GM12878 (cell line): ENCODE measurements around the gene PARM1. TPM values are rescaled to one million over a fixed set of nuclear protein-coding genes. Genes with fewer than 3 reads are reported as not detected.

Experiments
- ATAC-seq: fragments of 200-7000 bp; cut with Tn5 transposase; 3 replicates; pipeline ENCODE4 v1.9.1; 2020; ENCODE audit warnings: mild to moderate bottlenecking, moderate library complexity
- BruUV-seq: library from RNA; stranded (reverse); fragments of 400-500 nt; replicated peaks from 2 replicates; lab custom pipeline; 2021; lab: Mats Ljungman, UMichigan
- CTCF ChIA-PET: fragments of 300-600 bp; sonication (Branson Sonifier 250); formaldehyde crosslinking; extraction: SDS; loops from one replicate; lab custom pipeline; 2021; ENCODE audit warnings: inconsistent platforms; lab: Yijun Ruan, JAX
- POLR2A ChIA-PET: fragments of 350-600 bp; formaldehyde crosslinking; extraction: SDS; loops from one replicate; lab custom pipeline; 2021; ENCODE audit warnings: inconsistent platforms; lab: Charles Lee
- RAD21 ChIA-PET: fragments of 300-600 bp; sonication (Branson Sonifier 250); formaldehyde crosslinking; loops from one replicate; lab custom pipeline; 2023; ENCODE audit warnings: antibody characterized with exemption; ENCODE audit not compliant: unreplicated experiment; lab: Charles Lee
- SMC1A ChIA-PET: fragments of 300-600 bp; sonication (Branson Sonifier 250); formaldehyde crosslinking; loops from one replicate; lab custom pipeline; 2023; ENCODE audit not compliant: unreplicated experiment, uncharacterized antibody; lab: Charles Lee
- DNase-seq: peaks from one replicate; pipeline ENCODE4 v3.0.0-alpha.2; 2011; ENCODE audit warnings: low read depth, low spot score
- FAIRE-seq: peaks from 3 replicates; lab custom pipeline; 2011; peaks lifted over from hg19 to GRCh38; lab: Jason Lieb, UNC
- H2AFZ ChIP-seq: 2 replicates; pipeline ENCODE4 v1.6.0; 2011; ENCODE audit warnings: low read depth, low read length, control low read depth; ENCODE audit not compliant: control insufficient read depth
- H3K27ac ChIP-seq: 2 replicates; pipeline ENCODE4 v1.5.1; 2011; ENCODE audit warnings: control low read depth; ENCODE audit not compliant: control insufficient read depth, insufficient read depth
- H3K27me3 ChIP-seq, 2 experiments: replicated peaks in 1 of 2; 2 replicates each; pipeline versions ENCODE4 v1.6.0 to v1.6.1; 2011; ENCODE audit warnings: low read length in 1 of 2; ENCODE audit not compliant: control insufficient read depth in 2 of 2, insufficient read depth in 2 of 2
- H3K36me3 ChIP-seq, 2 experiments: 2 replicates each; pipeline ENCODE4 v1.5.1; 2011; ENCODE audit warnings: low read length in 1 of 2; ENCODE audit not compliant: control insufficient read depth in 2 of 2, insufficient read depth in 2 of 2
- H3K4me1 ChIP-seq: 2 replicates; pipeline ENCODE4 v1.6.1; 2011; ENCODE audit warnings: mild to moderate bottlenecking, low read length, moderate library complexity, mixed read lengths; ENCODE audit not compliant: control insufficient read depth, insufficient read depth
- H3K4me2 ChIP-seq: 2 replicates; pipeline ENCODE4 v1.6.0; 2011; ENCODE audit warnings: control low read depth; ENCODE audit not compliant: control insufficient read depth, insufficient read depth
- H3K4me3 ChIP-seq: fragments of 200-600 bp; sonication (generic); 2 replicates; pipeline ENCODE4 v1.5.1; 2016
- H3K79me2 ChIP-seq: 2 replicates; pipeline ENCODE4 v1.6.0; 2011; ENCODE audit warnings: low read length; ENCODE audit not compliant: control insufficient read depth, insufficient read depth
- H3K9ac ChIP-seq: 2 replicates; pipeline ENCODE4 v1.8.0; 2011; ENCODE audit warnings: low read length, control low read depth, mixed read lengths; ENCODE audit not compliant: control insufficient read depth, insufficient read depth
- H3K9me3 ChIP-seq: replicated peaks from 3 replicates; pipeline ENCODE4 v1.5.1; 2011; ENCODE audit warnings: mild to moderate bottlenecking, low read length; ENCODE audit not compliant: control insufficient read depth, insufficient read depth
- H4K20me1 ChIP-seq: 2 replicates; pipeline ENCODE4 v1.6.0; 2011; ENCODE audit not compliant: control insufficient read depth, insufficient read depth
- CEBPZ ChIP-seq: fragments of 150-350 bp; IDR thresholded peaks from 2 replicates; pipeline ENCODE4 v1.6.1; 2016; ENCODE audit warnings: low read depth, low read length
- HCFC1 ChIP-seq: fragments of 150-350 bp; IDR thresholded peaks from 2 replicates; pipeline ENCODE4 v1.6.1; 2014; ENCODE audit warnings: low read length
- HSF1 ChIP-seq: fragments of 150-350 bp; IDR thresholded peaks from 2 replicates; pipeline ENCODE4 v1.6.1; 2014; ENCODE audit warnings: mild to moderate bottlenecking, low read depth, low read length
- MEF2B ChIP-seq: fragments of 450-650 bp; IDR thresholded peaks from 2 replicates; pipeline ENCODE4 v1.6.1; 2018; ENCODE audit warnings: mild to moderate bottlenecking, moderate library complexity; ENCODE audit not compliant: partially characterized antibody, poor library complexity, severe bottlenecking
- NBN ChIP-seq: fragments of 450-650 bp; IDR thresholded peaks from 2 replicates; pipeline ENCODE4 v1.6.1; 2016
- NFIC ChIP-seq: IDR thresholded peaks from 2 replicates; pipeline ENCODE4 v1.6.1; 2012; ENCODE audit warnings: low read depth, mild to moderate bottlenecking, inconsistent platforms, low read length, moderate library complexity
- RB1 ChIP-seq: fragments of 450-650 bp; formaldehyde crosslinking; IDR thresholded peaks from 2 replicates; pipeline ENCODE4 v1.6.1; 2017; ENCODE audit warnings: mild to moderate bottlenecking, borderline replicate concordance
- RELA ChIP-seq: fragments of 450-650 bp; IDR thresholded peaks from 2 replicates; pipeline ENCODE4 v1.8.0; 2014; ENCODE audit warnings: borderline replicate concordance; ENCODE audit not compliant: partially characterized antibody
- RUNX3 ChIP-seq: IDR thresholded peaks from 2 replicates; pipeline ENCODE4 v1.6.1; 2012; ENCODE audit warnings: low read length, inconsistent platforms
- ZNF217 ChIP-seq: fragments of 450-650 bp; IDR thresholded peaks from 2 replicates; pipeline ENCODE4 v1.6.1; 2017; ENCODE audit warnings: antibody characterized with exemption, mild to moderate bottlenecking
- WGBS: methylation state at CpG from one replicate; pipeline ENCODE4 v1.1.6; 2016; ENCODE audit warnings: low lambda C conversion rate; ENCODE audit not compliant: insufficient replicate concordance, insufficient coverage; ENCODE audit errors: missing lambda C conversion rate; 5-methylcytosine and 5-hydroxymethylcytosine counted together
- in situ Hi-C: fragments of 300-500 bp; cut with MboI; formaldehyde crosslinking; loops from 9 replicates; pipeline ENCODE4 v1.14.3; 2018; ENCODE audit warnings: mixed read lengths
- intact Hi-C: fragments of 100-400 bp; cut with micrococcal nuclease; formaldehyde crosslinking; loops from one replicate; pipeline ENCODE4 v1.14.2; 2022; ENCODE audit not compliant: unreplicated experiment
- polyA plus RNA-seq, 11 experiments: library from polyadenylated mRNA; depleted of rRNA in 4 of 11; unstranded in 6 of 11; stranded (reverse) in 5 of 11; fragments of >200 nt; fragmentation: Nextera tagmentation in 4 of 11; fragmentation: Illumina TruSeq in 1 of 11; extraction: Ambion mirVana in 4 of 11; extraction: Trizol in 1 of 11; gene quantifications; 1 replicate in 1 of 11; 2 replicates in 10 of 11; pipeline versions ENCODE4 v1.2.1 to v1.2.3, GENCODE V29; 2011 to 2016; ENCODE audit warnings: inconsistent platforms in 2 of 11, missing spikeins in 2 of 11, low read depth in 1 of 11
- total RNA-seq, 4 experiments: library from RNA; depleted of rRNA in 3 of 4; stranded (reverse); fragments of >200 nt in 3 of 4; fragmentation: Illumina TruSeq in 1 of 4; extraction: Trizol in 1 of 4; gene quantifications; 2 replicates each; pipeline versions ENCODE4 v1.2.1 to v1.2.3, GENCODE V29; 2013 to 2021
- TF ChIP-seq, protein P1 (sequence below): fragments of 450-650 bp; IDR thresholded peaks from 2 replicates; pipeline ENCODE4 v1.6.1; 2017; ENCODE audit warnings: low read depth, mild to moderate bottlenecking, moderate library complexity

Gene PARM1
- total and polyA plus RNA-seq, 10 of the 15 experiments (the other 5 are each of a cell fraction or from before 2014, with no cell fraction given): 13.9 to 56.2 (median 41.3) TPM

- in situ Hi-C loops (no loop called here), intact Hi-C loops (loop anchor here (5.0 kb wide), 1 partner anchor 223 kb away; no protein-coding TSS in a partner anchor)
- no peak for FAIRE-seq
- TF ChIP-seq RUNX3: peak; percentile 62
- peak; percentile 76 for TF ChIP-seq NBN
- TF ChIP-seq CEBPZ: no peak
- TF ChIP-seq NFIC: peak; percentile 52
- peak; percentile 98 for TF ChIP-seq MEF2B
- TF ChIP-seq ZNF217: peak; percentile 76; the same call in 1 of the 2 replicates
- TF ChIP-seq, protein P1, sequence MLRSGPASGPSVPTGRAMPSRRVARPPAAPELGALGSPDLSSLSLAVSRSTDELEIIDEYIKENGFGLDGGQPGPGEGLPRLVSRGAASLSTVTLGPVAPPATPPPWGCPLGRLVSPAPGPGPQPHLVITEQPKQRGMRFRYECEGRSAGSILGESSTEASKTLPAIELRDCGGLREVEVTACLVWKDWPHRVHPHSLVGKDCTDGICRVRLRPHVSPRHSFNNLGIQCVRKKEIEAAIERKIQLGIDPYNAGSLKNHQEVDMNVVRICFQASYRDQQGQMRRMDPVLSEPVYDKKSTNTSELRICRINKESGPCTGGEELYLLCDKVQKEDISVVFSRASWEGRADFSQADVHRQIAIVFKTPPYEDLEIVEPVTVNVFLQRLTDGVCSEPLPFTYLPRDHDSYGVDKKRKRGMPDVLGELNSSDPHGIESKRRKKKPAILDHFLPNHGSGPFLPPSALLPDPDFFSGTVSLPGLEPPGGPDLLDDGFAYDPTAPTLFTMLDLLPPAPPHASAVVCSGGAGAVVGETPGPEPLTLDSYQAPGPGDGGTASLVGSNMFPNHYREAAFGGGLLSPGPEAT: peak; percentile 75; the same call in 1 of the 2 replicates
- TF ChIP-seq HSF1: no peak
- no peak for TF ChIP-seq RELA
- peak; percentile 39; the same call in 1 of the 2 replicates for TF ChIP-seq RB1
- TF ChIP-seq HCFC1: no peak
Measured at GRCh38 chr4:75069493-75070074, 136.7 kb downstream of the PARM1 start.

More at GRCh38 chr4:75069493-75070074, 136.7 kb downstream of the PARM1 start:
- DNase-seq (peak; percentile 68), ATAC-seq (peak; percentile 93)
- no TSS peak for BruUV-seq
- no peaks in the 10 kb centered on the region for H3K36me3 ChIP-seq
- WGBS: 20% methylated on average over 7 of the region's 7 CpGs
- ChIA-PET CTCF (interaction anchor here (0.6 to 1.3 kb wide), 4 partner anchors 35 to 778 kb away, joined by 3 to 5 read pairs (median 3); no protein-coding TSS in a partner anchor), POLR2A (no interaction called here), SMC1A (interaction anchor here (0.7 to 1.5 kb wide), 4 partner anchors 9 to 65 kb away, joined by 3 to 5 read pairs (median 3); no protein-coding TSS in a partner anchor), RAD21 (interaction anchor here (1.2 to 2.1 kb wide), 4 partner anchors 13 to 137 kb away, joined by 3 to 6 read pairs (median 4); partner anchors contain the start of gene PARM1)
- no peak overlapping the region for H3K9ac ChIP-seq
- no peaks in the 10 kb centered on the region for H3K27me3 ChIP-seq
- H3K79me2 ChIP-seq: no peaks in the 10 kb centered on the region
- no peaks in the 10 kb centered on the region; the same call in 1 of the 2 replicates for H3K4me1 ChIP-seq
- H3K9me3 ChIP-seq: no peaks in the 10 kb centered on the region; the same call in 2 of the 3 replicates
- no peak overlapping the region for H3K27ac ChIP-seq
- 0 out of 2 replicates have a peak overlapping the region, but pooled peaks have one; percentile 16 for H3K4me3 ChIP-seq
- no peak overlapping the region for H2AFZ ChIP-seq
- no peaks in the 10 kb centered on the region for H4K20me1 ChIP-seq
- H3K4me2 ChIP-seq: peak overlapping the region; percentile 17
